K562 (cell line): ENCODE measurements around the gene MYCBPAP. TPM values are rescaled to one million over a fixed set of nuclear protein-coding genes. Genes with fewer than 3 reads are reported as not detected.

Experiments
- ATAC-seq: fragments of 200-7000 bp; cut with Tn5 transposase; 3 replicates; pipeline ENCODE4 v1.9.1; 2020; ENCODE audit warnings: moderate library complexity
- BruUV-seq: library from RNA; stranded (reverse); fragments of 400-500 nt; replicated peaks from 2 replicates; lab custom pipeline; 2021; lab: Mats Ljungman, UMichigan
- CTCF ChIA-PET: fragments of 300-600 bp; formaldehyde crosslinking; extraction: SDS; loops from one replicate; lab custom pipeline; 2021; ENCODE audit warnings: low intra/inter-chr PET ratio; lab: Yijun Ruan, JAX
- POLR2A ChIA-PET: fragments of 300-600, 350-650 bp; sonication (Branson Sonifier 250); formaldehyde crosslinking; extraction: SDS; loops from one replicate; lab custom pipeline; 2021; ENCODE audit warnings: antibody characterized with exemption, inconsistent platforms; lab: Yijun Ruan, JAX
- DNase-seq, 4 experiments: peaks; one replicate each; pipeline versions ENCODE4 v3.0.0 to v3.0.0-alpha.2; 2011 to 2018; ENCODE audit warnings: low spot score in 3 of 4, mixed read lengths in 3 of 4; ENCODE audit errors: extremely low read depth in 1 of 4
- FAIRE-seq: peaks from 2 replicates; lab custom pipeline; 2011; peaks lifted over from hg19 to GRCh38; lab: Jason Lieb, UNC
- H2AFZ ChIP-seq: 2 replicates; pipeline ENCODE4 v1.6.0; 2011; ENCODE audit warnings: low read depth, low read length, control low read depth, inconsistent platforms
- H3K27ac ChIP-seq: fragments of 200-600 bp; 3 replicates; pipeline ENCODE4 v1.8.0; 2011; ENCODE audit warnings: low read depth, mild to moderate bottlenecking, control low read depth, inconsistent platforms, low read length, moderate library complexity, mixed read lengths; ENCODE audit errors: extremely low read depth
- H3K27me3 ChIP-seq, 2 experiments: fragments of 300-600 bp in 1 of 2; 2 replicates in 1 of 2; 3 replicates in 1 of 2; pipeline versions ENCODE4 v1.6.0 to v1.8.0; 2011; ENCODE audit warnings: inconsistent platforms in 2 of 2, low read length in 2 of 2, mild to moderate bottlenecking in 1 of 2, mixed read lengths in 1 of 2, moderate library complexity in 1 of 2; ENCODE audit not compliant: control insufficient read depth in 2 of 2, insufficient read depth in 2 of 2
- H3K36me3 ChIP-seq: fragments of 300-600 bp; 3 replicates; pipeline ENCODE4 v1.8.0; 2011; ENCODE audit warnings: mild to moderate bottlenecking, low read length, inconsistent platforms; ENCODE audit not compliant: control insufficient read depth, insufficient read depth
- H3K4me1 ChIP-seq, 2 experiments: fragments of 200-600 bp in 1 of 2; replicated peaks in 1 of 2; 2 replicates in 1 of 2; 3 replicates in 1 of 2; pipeline versions ENCODE4 v1.5.1 to v1.8.0; 2011; ENCODE audit warnings: inconsistent platforms in 2 of 2, low read length in 2 of 2, mild to moderate bottlenecking in 1 of 2, mixed read lengths in 1 of 2, moderate library complexity in 1 of 2; ENCODE audit not compliant: control insufficient read depth in 2 of 2, insufficient read depth in 2 of 2
- H3K4me2 ChIP-seq: 2 replicates; pipeline ENCODE4 v1.6.1; 2011; ENCODE audit warnings: low read length, control low read depth, inconsistent platforms, mixed read lengths; ENCODE audit not compliant: insufficient read depth
- H3K4me3 ChIP-seq: fragments of 200-600 bp; sonication (generic), shearing (Covaris generic); 2 replicates; pipeline ENCODE4 v1.5.1; 2016; ENCODE audit warnings: control low read depth, inconsistent platforms
- H3K79me2 ChIP-seq: fragments of 200-600 bp; 3 replicates; pipeline ENCODE4 v1.8.0; 2011; ENCODE audit warnings: low read length, inconsistent platforms; ENCODE audit not compliant: control insufficient read depth, insufficient read depth
- H3K9ac ChIP-seq, 2 experiments: 2 replicates each; pipeline versions ENCODE4 v1.6.0 to v1.6.1; 2011; ENCODE audit warnings: low read depth in 2 of 2, low read length in 2 of 2, control low read depth in 1 of 2, inconsistent platforms in 1 of 2, mild to moderate bottlenecking in 1 of 2, mixed read lengths in 1 of 2; ENCODE audit not compliant: insufficient read depth in 1 of 2
- H3K9me1 ChIP-seq: one replicate; pipeline ENCODE4 v1.6.0; 2011; ENCODE audit warnings: inconsistent platforms, mild to moderate bottlenecking, low read length, moderate library complexity; ENCODE audit not compliant: control insufficient read depth, insufficient read depth
- H3K9me3 ChIP-seq: replicated peaks from 2 replicates; pipeline ENCODE4 v1.5.1; 2011; ENCODE audit warnings: low read depth, low read length, inconsistent platforms; ENCODE audit not compliant: control insufficient read depth, insufficient read depth
- H4K20me1 ChIP-seq: replicated peaks from 2 replicates; pipeline ENCODE4 v1.6.1; 2011; ENCODE audit warnings: low read length, inconsistent platforms, mixed read lengths; ENCODE audit not compliant: control insufficient read depth, insufficient read depth
- CEBPG ChIP-seq, 3 experiments: fragments of 200-800 bp in 1 of 3; sonication (Bioruptor generic) in 1 of 3; sonication (generic) in 1 of 3; formaldehyde crosslinking in 1 of 3; IDR thresholded peaks in 2 of 3; conservative IDR thresholded peaks in 1 of 3; 2 replicates each; pipeline versions ENCODE4 v1.6.1 to v1.8.0; 2016 to 2022; ENCODE audit warnings: missing compliant biosample characterization in 2 of 3, missing genetic modification characterization in 2 of 3, mild to moderate bottlenecking in 1 of 3, missing genetic modification reagents in 1 of 3
- CEBPZ ChIP-seq: fragments of 150-350 bp; IDR thresholded peaks from 2 replicates; pipeline ENCODE4 v1.6.1; 2014; ENCODE audit warnings: low read depth, mild to moderate bottlenecking, low read length, borderline replicate concordance
- KDM2B ChIP-seq: fragments of 250-450 bp; sonication (Bioruptor Pico); IDR thresholded peaks from 2 replicates; pipeline ENCODE4 v1.8.0; 2021; ENCODE audit warnings: mild to moderate bottlenecking, moderate library complexity
- MXI1 ChIP-seq: IDR thresholded peaks from 2 replicates; pipeline ENCODE4 v1.6.1; 2011; ENCODE audit warnings: low read depth, mild to moderate bottlenecking, improper control_type of control experiment, low read length
- NKRF ChIP-seq: fragments of 450-650 bp; IDR thresholded peaks from 2 replicates; pipeline ENCODE4 v1.6.1; 2016; ENCODE audit warnings: borderline replicate concordance
- NR0B1 ChIP-seq: fragments of 450-650 bp; IDR thresholded peaks from one replicate; pipeline ENCODE4 v1.6.1; 2018; ENCODE audit warnings: mild to moderate bottlenecking, moderate library complexity; ENCODE audit not compliant: partially characterized antibody
- POLR2AphosphoS5 ChIP-seq: IDR thresholded peaks from 2 replicates; pipeline ENCODE4 v1.6.1; 2011; ENCODE audit warnings: mild to moderate bottlenecking, low read depth, low read length, moderate library complexity; ENCODE audit not compliant: control insufficient read depth, insufficient read depth
- USF2 ChIP-seq: sonication (generic); formaldehyde crosslinking; IDR thresholded peaks from 2 replicates; pipeline ENCODE4 v1.5.0; 2020; ENCODE audit warnings: missing genetic modification reagents
- ZNF280B ChIP-seq: fragments of 250-450 bp; sonication (Bioruptor Pico); IDR thresholded peaks from 2 replicates; pipeline ENCODE4 v1.5.1; 2021; ENCODE audit warnings: mild to moderate bottlenecking
- WGBS: fragments of 100-300 bp; shearing (Covaris generic); methylation state at CpG from one replicate; pipeline ENCODE4 v1.1.6; 2016; ENCODE audit warnings: low coverage, mixed read lengths; ENCODE audit not compliant: insufficient coverage; ENCODE audit errors: missing lambda C conversion rate; 5-methylcytosine and 5-hydroxymethylcytosine counted together
- in situ Hi-C: fragments of 300-500 bp; cut with MboI; formaldehyde crosslinking; loops from 4 replicates; pipeline ENCODE4 v1.15.0; 2018; ENCODE audit warnings: inconsistent platforms, mixed read lengths
- intact Hi-C: fragments of 100-400 bp; cut with micrococcal nuclease; formaldehyde crosslinking; loops from 2 replicates; pipeline ENCODE4 v1.14.2; 2022
- polyA plus RNA-seq, 8 experiments: library from polyadenylated mRNA; depleted of rRNA in 4 of 8; stranded (reverse) in 5 of 8; unstranded in 3 of 8; fragments of >200 nt; fragmentation: Nextera tagmentation in 2 of 8; fragmentation: Illumina TruSeq in 1 of 8; extraction: Ambion mirVana in 2 of 8; extraction: Trizol in 1 of 8; gene quantifications; 2 replicates each; pipeline versions ENCODE4 v1.2.1 to v1.2.3, GENCODE V29; 2011 to 2014; ENCODE audit warnings: inconsistent platforms in 1 of 8, missing spikeins in 1 of 8
- total RNA-seq, 7 experiments: library from RNA; depleted of rRNA in 6 of 7; stranded (reverse); fragments of >200 nt in 6 of 7; fragmentation: Illumina TruSeq in 2 of 7; extraction: Trizol in 2 of 7; gene quantifications; 2 replicates each; pipeline versions ENCODE4 v1.2.1 to v1.2.3, GENCODE V29; 2011 to 2021; ENCODE audit warnings: low replicate concordance in 1 of 7

MYCBPAP gene
- total and polyA plus RNA-seq, 9 of the 15 experiments (the other 6 are each of a cell fraction or from before 2014, with no cell fraction given), result not detected

- TF ChIP-seq CEBPZ, result no peak
- TF ChIP-seq NKRF, result no peak
These were observed 2.8 kb downstream of the MYCBPAP start (continued) for GRCh38 chr17:50511058-50511457.

GRCh38 chr17:50513495-50513894 is 5.3 kb downstream of the MYCBPAP start:
- peaks cover 0 to under 1% of the 10 kb centered on the region in 2 experiments; a peak in 1 of 5 replicates for H3K4me1 ChIP-seq
- in situ Hi-C loops, result no loop called here
- H3K9me1 ChIP-seq, result no peaks in the 10 kb centered on the region
- H4K20me1 ChIP-seq, result no peaks in the 10 kb centered on the region
- BruUV-seq, result no TSS peak
- peaks cover 14 to 38% of the 10 kb centered on the region in 2 experiments; a peak in 3 of 5 replicates for H3K27me3 ChIP-seq
- no peaks in the 10 kb centered on the region for H3K79me2 ChIP-seq
- ChIA-PET POLR2A (interaction anchor here (0.6 to 0.7 kb wide), 2 partner anchors 12 to 27 kb away, joined by 3 read pairs; no protein-coding TSS in a partner anchor), CTCF (no interaction called here)
- H3K9ac ChIP-seq, result no peak overlapping the region
- H3K36me3 ChIP-seq, result no peaks in the 10 kb centered on the region
- WGBS, result 29% methylated on average over 4 of the region's 4 CpGs
- no peak overlapping the region for H2AFZ ChIP-seq
- no peak overlapping the region for H3K4me3 ChIP-seq
- FAIRE-seq (no peak), DNase-seq (no peak), ATAC-seq (no peak)
- no peak overlapping the region for H3K4me2 ChIP-seq
- H3K9me3 ChIP-seq, result no peaks in the 10 kb centered on the region
- no peak overlapping the region for H3K27ac ChIP-seq
- intact Hi-C loops, result no loop called here
- TF ChIP-seq POLR2AphosphoS5 (no peak), USF2 (no peak), KDM2B (CRISPR knock-in tag) (no peak), ZNF280B (no peak), NR0B1 (no peak), CEBPG (CRISPR knock-in tag; IDR thresholded peaks at IDR 0.05) (no peak), CEBPG (tag; conservative IDR thresholded peaks at IDR 0.05 in 1 of 2, IDR thresholded peaks at IDR 0.05 in 1 of 2) (no peak), MXI1 (no peak)
